Mesenteric fat pad (tissue), 1 donor: ENCODE data around the gene ABCG1. TPM values are rescaled to one million over a fixed set of nuclear protein-coding genes. Genes with fewer than 3 reads are reported as not detected.

Experiments
- DNase-seq: peaks from one replicate; pipeline ENCODE4 v3.0.0-alpha.2; 2020; ENCODE audit warnings: low spot score
- total RNA-seq: library from RNA; stranded (reverse); fragmentation: NEBNext Ultra II Directional; extraction: Animal tissue kit (Norgen Biotek cat#: 25700); gene quantifications from one replicate; pipeline ENCODE4 v1.2.1, GENCODE V29; 2021
- donor health status: DM: yes; HTN: yes; CAD: no.

The ABCG1 gene
- total RNA-seq, 1 donor from 2014 or later, result 25.9 TPM

DNA sequence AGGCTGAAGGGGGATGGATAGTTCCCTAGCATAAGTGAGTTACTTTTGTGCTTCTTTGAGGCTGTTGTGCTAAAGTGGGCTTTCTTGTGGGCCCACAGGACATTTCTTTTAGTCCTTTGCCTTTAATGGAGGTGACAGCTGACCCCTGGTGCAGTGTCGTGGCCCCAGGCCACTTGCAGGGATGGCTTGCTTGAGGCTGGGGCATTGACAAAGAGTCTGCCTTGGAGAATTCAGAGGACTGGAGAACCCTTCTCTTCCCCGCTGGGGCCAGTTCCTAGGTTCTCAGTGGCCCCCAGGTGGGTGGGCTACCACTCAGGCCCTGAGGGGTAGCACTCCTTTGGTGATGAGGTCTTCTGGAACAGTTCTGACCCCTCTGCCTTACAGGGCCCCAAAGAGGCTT lies 12.8 kb downstream of the ABCG1 start:
- DNase-seq, result no peak

DNA sequence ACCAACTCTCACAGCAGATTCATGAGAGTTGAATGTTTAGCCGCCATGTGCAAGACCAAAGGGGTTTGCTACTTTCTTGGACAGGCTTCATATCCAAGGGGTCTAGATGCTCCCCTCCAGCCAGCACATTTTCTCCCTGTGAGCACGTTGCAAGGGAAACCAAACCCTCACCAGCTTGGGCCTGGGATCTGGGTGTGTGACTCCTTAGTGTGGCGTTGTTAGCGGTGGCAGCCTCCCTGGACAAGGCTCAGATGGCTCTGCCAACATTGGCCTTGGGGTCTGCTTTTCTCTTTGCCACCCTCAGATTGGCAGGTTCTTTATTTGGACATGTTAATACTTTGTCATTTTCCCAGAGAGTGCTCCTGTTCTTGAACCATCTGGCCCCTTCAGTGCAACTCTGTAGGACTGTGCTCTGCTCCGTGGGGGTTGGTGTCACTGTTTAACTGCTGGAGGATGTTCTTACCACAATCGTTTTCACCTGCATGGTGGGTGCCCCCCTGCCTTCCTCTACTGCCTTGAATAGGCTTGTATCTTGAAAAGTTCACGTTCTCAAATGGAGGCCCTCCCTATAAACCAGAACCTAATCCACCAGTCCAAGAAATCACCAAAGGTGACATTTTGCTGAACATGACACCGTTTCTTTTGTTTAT lies 13.4 kb downstream of the ABCG1 start:
- DNase-seq, result no peak

DNA sequence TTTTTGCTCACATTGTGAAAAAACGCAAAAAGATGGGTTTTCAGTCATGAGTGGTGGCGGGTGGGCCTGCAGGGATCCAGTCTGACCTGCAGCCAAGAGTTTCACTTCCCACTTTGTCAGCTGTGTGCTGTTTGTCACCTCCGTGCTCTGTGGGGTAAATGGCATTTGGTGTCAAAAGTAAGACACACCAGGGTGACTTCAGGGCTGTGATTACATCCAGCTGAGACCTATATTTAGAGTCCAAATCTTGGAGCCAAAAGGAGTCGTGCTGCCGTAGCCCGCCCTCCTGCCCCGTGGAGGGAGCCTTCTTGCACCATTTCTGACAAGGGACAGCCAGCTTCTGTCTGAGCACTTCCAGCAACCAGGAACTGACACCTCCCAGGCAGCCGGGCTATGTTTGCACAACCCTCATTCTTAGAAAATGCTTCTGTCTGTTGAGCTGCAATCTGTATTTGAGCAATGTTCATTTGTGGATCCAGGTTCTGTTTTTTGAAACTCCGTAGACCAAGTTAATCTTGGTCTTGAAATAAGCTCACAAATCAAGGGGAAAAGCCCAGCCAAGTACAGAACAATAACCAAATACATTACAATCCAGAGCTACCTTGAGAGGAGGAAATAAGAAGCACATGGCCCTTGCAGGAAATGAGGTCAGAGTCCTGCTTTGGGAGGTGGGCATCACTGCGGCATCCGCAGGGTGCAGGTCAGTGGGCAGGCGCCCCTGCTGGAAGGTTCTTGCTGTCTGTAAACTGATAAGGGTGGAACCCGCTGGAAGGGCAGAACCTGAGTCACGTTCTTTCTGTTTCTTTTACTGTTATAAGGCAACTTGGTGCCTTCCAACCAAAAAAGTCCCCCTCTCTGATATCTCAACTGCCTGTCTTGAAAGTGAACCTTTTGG lies 14.4 kb downstream of the ABCG1 start:
- no peak for DNase-seq

DNA sequence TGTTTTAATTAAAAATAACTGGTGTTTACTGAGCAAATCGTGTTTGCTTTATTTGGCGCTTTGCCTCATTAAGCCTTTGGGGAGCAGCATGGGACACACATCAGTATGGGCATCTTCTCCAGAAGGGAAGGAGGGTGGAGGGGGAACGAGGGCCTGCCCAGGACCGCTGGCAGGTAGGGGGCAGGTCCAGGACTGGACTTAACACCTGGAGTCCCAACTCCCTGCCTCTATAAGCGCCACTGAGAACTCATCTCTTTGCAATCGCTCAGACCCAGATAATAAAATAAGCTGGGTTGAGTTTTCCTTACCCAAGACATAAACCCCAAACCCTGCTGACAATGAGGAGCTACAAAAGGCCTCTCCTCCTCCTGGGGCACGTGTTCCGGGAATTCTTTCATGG lies 15.1 kb downstream of the ABCG1 start:
- DNase-seq, result no peak

DNA sequence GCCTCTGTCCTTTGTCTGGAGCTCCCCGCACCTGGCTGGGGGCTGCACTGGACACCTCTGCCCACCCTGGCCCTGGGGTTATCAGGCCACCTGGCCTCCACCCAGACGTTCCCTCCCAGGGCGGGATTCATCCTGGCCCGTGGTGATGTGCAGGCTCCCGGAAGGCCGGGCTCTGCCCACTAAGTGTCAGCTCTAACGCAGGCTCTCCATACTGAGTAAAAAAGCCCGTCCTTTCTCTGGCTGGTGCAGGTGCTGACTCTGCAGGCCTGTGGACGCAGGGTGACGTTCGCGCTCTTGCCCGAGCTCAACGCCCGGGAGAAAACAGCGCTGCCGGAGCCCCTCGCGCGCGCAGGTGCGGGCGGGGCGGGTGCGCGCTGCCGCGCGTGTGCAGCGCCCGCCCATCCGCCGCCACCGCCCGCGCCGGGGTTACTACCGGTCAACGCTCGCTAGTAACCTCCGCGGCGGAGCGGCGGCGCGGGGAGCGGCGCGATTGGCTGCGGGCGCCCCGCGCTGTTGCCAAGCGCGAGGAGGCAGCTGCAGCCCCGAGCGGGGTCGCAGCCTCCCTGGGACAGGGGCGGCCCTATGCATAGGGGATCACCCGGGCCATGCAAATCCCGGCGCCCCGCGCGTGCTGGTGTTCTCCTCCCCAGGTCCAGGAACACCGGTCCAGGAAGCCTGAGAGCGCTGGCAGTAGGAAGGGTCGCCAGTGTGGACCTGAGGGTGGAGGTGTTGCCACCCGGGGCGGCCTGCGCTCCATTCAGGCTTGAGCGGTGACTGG lies 15.7 kb downstream of the ABCG1 start:
- peak; percentile 93 for DNase-seq

DNA sequence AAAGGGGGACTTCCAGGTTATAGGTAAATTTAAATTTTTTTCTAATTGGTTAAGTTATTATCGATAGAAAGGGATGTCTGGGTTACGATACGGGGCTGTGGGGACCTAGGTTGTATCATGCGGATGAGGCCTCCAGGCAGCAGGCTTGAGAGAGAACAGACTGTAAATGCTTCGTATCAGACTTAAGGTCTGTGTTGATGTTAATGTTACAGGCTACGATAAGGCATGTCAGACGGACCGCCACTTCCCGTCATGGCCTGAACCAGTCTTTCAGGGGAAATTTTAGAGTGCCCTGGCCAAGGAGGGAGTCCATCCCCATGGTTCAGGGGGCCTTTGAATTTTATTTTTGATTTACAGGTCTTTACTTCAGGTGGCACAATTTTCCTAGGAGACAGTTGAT lies 16.7 kb downstream of the ABCG1 start:
- DNase-seq, result no peak

DNA sequence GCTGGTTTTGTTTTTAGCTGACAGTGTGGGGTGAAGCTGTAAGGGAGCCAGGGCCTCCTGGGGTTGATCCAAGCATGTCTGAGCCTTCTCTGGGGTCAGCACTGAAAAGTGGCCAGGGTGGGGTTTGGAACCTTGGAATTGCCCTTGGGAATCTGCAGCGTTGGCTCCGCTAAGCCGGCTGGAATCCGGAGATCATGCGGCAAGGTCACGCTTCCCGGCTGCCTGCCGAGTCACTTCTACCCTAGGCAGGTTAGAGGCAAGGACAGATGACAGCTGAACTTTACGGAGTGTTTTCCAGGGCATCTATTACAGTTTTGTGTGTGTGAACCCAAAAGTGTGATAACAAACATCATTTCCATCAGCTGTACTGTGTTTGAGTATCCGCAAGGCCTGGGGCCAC lies 17.1 kb downstream of the ABCG1 start:
- no peak for DNase-seq

DNA sequence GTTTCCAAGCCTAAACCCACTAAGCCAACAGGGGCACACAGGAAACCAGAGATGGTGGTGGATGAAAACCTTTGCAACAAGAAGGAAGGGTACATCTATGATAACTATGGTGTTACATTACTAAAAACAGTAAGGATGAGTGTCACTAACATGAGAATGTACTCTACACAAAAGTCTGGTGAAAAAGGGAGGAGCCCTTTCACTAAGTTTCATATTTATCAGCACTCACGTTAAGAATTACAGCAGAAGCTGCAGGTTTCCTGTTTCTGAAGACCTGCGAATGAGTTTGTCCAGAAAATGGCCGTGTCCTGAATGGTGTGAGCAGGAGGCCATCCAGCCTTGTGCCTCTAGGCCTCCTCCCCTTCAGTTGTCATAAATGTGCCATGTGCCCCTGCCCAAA lies 17.8 kb downstream of the ABCG1 start:
- no peak for DNase-seq

DNA sequence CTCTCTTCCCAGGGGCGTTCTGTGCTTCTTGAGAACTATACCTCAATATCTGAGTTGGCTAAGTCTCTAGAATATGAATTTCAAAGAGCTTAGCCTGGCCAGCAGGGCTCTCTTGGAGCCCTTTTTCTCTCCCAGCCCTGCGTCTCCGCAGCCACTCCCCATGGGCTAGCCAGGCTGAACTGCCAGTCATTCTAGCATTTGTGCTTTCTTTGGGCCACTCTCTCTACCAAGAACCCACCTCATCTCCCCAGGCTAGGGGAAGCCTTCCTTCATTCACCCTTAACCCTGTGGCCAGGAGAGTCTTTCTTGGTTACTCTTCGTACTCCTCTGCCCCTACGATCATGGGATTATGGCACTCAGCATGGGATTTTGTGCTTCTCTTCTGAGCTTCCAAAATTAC lies 18.2 kb downstream of the ABCG1 start:
- no peak for DNase-seq

DNA sequence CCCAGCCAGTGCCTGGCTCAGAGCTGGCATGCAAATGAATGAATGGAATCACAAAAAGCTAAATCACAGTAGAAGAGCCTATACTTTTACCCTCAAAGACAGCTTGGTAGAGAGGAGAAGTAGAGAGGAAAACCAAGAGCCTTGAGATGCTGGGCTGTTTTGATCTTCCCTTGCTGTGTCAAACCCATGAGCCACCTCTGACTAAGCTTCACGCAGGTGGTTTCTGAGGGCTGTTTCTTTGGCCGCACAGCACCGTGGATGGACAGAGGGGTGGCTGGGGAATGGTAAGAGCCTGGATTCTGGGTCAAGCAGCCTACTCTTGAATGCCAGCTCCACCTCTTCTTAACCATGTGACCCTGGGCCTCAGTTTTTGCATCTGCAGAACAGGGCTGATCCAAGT lies 18.6 kb downstream of the ABCG1 start:
- no peak for DNase-seq

DNA sequence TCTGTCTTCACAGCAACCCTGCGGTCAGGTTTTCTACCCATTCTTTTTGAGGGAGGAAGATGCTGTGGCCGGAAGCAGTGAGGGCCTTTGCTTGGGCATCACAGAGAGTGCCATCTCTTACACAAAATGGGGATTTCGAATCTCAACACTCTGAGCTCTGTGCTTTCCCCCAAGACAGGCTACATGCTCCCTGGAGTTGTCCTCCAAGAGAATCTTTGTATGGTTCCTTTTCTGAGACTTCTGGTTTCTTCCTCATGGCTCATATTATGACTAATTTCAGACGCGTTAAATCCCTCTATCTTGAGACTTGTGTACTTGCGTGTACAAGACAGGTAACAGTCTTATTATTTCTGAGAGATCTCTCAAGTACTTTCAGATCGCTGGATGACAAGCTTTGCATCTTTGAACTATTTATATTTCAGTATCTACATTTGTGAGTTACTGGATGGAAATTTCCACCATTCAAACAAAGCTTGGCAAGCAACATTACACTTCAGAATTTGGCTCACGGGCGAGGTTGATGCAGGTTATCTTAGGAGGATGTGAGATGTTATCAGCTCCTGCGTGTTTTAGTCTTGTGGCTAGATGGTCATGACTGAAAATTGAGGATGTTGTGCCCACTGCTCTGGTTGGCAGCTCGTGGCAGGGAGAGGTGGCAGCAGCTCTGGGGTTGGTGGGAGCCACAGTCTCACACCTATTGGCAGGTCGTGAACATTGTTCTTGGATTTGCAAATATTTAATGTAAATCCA lies 19.4 kb downstream of the ABCG1 start:
- no peak for DNase-seq

DNA sequence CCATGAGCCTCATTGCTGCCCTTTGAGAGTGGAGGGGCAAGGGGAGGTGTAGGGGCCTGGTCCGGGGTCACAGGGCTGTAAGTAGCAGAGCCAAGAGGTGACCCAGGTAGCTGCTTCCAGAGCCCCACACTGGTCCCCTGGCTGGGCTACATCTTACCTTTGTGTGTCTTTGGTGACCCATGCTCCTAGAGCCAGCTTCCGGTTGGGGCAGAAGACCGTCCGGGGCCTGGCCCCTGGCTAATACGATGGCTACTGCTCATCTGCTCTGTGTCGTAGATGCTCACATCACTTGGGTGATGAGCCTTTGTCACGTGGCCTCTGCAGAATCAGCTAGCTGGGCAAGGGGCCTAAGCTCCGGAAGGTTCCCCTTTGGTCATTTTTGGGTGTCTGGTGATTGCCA lies 20.6 kb downstream of the ABCG1 start:
- no peak for DNase-seq

DNA sequence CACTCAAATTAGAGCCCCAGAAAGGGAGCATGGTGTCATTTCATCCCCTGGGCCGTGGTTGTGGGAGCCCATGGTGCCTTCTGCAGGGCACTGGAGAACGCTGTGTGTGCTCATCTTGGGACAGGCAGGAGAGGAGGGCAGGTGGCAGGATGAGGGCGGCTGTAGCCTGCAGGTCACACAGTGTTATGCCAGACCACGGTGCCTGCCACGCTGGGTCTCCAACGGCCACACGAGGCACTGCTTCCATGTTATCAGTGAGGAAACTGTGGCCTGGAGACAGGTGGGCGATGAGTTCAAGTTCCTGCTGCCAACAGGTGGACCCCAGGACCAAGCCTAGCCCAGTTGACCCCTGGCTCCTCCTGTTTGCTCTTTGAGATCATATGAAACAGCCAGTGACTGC lies 21.0 kb downstream of the ABCG1 start:
- no peak for DNase-seq

DNA sequence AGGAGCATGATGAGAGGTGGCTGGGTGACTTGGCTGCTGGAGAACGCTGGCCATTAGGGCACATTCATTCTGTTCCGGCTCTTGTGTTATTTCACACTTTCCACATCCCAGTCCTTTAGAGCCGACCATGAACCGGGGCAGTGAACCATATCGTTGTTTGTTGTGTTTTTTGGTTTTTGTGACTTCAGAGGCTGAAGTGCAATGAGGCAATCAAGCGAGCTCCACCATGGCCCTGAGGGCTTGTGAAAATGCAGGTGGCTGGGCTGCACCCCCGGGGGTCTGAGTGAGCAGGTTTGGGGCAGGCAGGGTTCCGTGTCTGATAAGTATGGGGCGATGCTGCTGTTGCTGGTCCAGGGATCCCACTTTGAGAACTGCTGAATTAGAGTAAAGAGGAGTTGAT lies 23.7 kb downstream of the ABCG1 start:
- no peak for DNase-seq

DNA sequence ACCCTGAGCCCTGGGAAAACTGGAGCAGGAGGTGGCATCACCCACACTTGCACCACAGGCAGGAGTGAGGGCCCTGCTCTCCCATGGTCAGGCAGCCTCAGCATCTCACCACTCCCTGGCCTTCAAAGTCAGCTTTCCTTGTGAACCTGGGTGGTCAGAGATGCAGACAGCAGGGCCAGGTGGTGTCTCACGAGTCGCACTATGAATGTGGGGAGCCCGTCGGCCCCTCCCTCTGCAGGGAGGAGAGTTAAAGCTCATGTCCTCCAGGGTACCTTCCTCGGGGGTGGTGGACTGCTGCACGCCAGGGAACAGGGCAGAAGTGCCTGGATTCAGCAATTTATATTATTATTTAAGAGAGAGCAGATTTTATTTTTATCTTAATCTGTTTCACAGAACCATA lies 24.1 kb downstream of the ABCG1 start:
- DNase-seq, result no peak

DNA sequence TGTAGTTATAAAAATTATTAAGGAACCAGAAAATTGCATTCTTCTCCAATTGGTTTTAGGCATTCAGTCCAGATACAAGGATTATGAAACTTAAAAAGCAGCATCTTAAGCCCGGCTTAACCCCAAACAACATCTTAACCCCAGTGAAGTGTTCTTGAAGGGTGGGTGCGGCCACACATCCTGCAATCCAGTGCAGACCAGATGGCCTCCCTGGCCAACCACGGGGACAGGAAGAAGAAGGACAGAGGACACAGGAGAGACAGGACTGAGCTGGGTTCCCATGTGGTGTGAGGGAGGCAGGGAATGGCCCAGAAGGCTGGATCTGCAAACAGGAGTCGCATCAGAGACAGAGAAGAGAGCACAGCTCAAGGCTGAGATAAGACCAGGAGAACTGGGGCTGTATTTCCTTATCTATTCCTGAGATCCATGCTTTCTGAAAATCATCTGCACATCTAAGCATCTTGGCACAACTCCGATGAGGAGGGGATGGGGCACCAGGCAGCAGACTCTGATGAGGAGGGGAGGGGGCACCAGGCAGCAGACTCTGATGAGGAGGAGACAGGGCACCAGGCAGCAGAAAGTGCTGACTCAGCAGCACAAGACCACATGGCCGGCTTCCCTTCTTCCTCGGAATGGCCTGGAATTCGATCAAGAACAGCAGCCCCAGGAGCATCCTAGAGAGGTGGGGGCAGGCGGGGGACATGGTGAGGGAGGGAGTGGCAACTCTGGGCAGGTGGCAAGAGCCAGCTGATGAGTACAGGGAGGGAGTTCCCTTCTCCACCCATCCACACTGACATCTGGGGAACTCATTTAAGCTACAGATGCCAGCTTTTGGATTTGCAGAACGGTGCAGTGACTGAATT lies 26.6 kb downstream of the ABCG1 start:
- no peak for DNase-seq

DNA sequence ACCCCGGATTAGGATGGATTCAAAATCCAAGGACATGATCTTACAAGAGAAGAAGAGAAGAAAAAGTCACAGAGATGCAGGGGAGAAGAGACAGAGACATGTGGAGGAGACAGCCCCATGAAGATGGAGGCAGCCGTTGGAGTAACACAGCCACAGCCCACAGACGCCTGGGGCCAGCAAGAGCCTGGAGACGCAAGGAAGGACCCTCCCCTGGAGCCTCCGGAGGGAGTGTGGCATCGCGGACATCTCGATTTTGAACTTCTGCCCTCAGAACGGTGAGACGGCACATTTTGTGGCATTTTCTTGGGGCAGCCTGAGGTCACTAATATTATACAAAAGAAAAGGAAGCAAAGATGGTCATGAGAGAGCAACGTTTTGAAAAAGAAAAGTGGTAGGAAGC lies 28.8 kb downstream of the ABCG1 start:
- no peak for DNase-seq

DNA sequence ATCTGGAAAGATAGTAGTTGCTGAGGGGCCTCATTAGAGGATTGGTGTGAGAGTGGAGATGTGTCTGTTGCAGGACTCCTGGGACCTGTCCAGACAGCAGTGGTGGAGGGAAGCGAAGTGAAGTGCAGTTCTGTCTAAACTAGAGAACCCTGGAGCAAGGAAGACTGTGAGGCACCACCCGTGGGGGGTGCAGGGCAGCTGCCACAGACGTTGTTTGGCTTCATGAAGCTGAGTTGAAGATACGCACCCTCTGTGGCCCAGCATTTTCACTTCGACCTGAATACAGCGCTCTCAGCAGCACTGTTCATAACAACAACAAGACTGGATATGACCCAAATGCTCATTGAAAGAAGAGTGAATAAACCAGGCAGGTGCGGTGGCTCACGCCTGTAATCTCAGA lies 29.3 kb downstream of the ABCG1 start:
- no peak for DNase-seq

DNA sequence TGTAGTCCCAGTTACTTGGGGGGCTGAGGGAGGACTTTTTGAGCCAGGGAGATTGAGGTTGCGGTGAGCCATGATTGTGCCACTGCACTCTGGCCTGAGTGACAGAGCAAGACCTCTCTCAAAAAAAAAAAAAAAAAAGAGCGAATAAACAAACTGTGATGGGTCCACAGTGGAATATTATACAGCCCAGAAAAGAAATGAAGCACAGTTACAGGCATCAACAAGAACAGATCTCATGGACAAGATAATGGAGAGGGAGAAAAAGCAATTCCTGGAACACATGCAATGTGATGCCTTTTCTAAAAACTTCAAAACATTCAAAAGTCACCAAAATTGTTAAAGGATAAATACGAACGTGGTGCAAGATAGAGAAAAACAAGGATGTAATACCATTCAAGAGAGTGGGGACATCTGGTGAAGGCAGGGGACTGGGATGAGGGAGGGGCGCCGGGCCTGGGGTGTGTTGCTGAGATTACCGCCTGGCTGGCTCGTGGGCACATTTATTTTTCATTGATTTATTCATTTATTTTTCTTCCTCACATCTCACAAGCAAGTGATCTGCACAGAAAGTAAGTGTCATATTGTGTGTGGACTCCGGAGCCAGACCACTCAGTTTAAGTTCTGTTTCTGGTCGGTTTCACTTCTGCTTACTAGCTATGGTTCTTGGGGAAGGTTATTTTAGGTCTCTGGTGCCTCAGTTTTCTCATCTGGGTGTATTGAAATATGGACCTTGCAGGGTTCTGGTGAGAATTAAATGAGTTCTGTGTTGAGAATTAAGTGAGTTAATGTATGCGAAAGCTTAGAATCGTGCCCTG lies 30.1 kb downstream of the ABCG1 start:
- DNase-seq, result no peak
